PC-9 (cell line): ENCODE data around the gene SEMA7A. TPM values are rescaled to one million over a fixed set of nuclear protein-coding genes. Genes with fewer than 3 reads are reported as not detected.

Source experiments
- BruUV-seq: library from RNA; stranded (reverse); fragments of 400-500 nt; replicated peaks from 2 replicates; lab custom pipeline; 2021; lab: Mats Ljungman, UMichigan
- CTCF ChIA-PET: fragments of 300-600 bp; sonication (Branson Sonifier 250); formaldehyde crosslinking; loops from one replicate; lab custom pipeline; 2022; ENCODE audit warnings: antibody characterized with exemption; lab: Charles Lee
- POLR2A ChIA-PET: fragments of 300-600 bp; sonication (Branson Sonifier 250); formaldehyde crosslinking; loops from one replicate; lab custom pipeline; 2022; ENCODE audit warnings: antibody characterized with exemption; ENCODE audit not compliant: unreplicated experiment; lab: Charles Lee
- DNase-seq, 2 experiments: peaks; one replicate each; pipeline versions ENCODE4 v3.0.0 to v3.0.0-alpha.2; 2015 to 2022; ENCODE audit warnings: mixed read lengths in 1 of 2
- H2AFZ ChIP-seq: fragments of 200-600 bp; sonication (generic); 2 replicates; pipeline ENCODE4 v1.8.1; 2017; ENCODE audit warnings: antibody characterized with exemption
- H3F3A ChIP-seq: fragments of 200-600 bp; sonication (generic); 2 replicates; pipeline ENCODE4 v1.8.1; 2017; ENCODE audit warnings: antibody characterized with exemption, mild to moderate bottlenecking, low read depth; ENCODE audit not compliant: insufficient read depth
- H3K27ac ChIP-seq: fragments of 200-600 bp; sonication (generic); 2 replicates; pipeline ENCODE4 v1.6.1; 2016; ENCODE audit warnings: mixed run types
- H3K27me3 ChIP-seq: fragments of 200-600 bp; sonication (generic); 2 replicates; pipeline ENCODE4 v1.6.1; 2016; ENCODE audit warnings: low read depth, mixed run types; ENCODE audit not compliant: insufficient read depth
- H3K36me3 ChIP-seq: fragments of 200-600 bp; sonication (generic); 2 replicates; pipeline ENCODE4 v1.6.1; 2016; ENCODE audit warnings: low read depth, mixed run types
- H3K4me1 ChIP-seq: fragments of 200-600 bp; sonication (generic); replicated peaks from 2 replicates; pipeline ENCODE4 v1.6.1; 2016; ENCODE audit warnings: mixed run types; ENCODE audit not compliant: insufficient read depth
- H3K4me2 ChIP-seq: fragments of 200-600 bp; sonication (generic); 2 replicates; pipeline ENCODE4 v1.6.1; 2017; ENCODE audit warnings: mixed run types
- H3K4me3 ChIP-seq: fragments of 200-600 bp; sonication (generic); 2 replicates; pipeline ENCODE4 v1.6.1; 2016; ENCODE audit warnings: mixed run types
- H3K79me2 ChIP-seq: fragments of 200-600 bp; sonication (generic); 2 replicates; pipeline ENCODE4 v1.6.1; 2017; ENCODE audit warnings: low read depth, mixed run types
- H3K9me2 ChIP-seq: fragments of 200-600 bp; sonication (generic); 2 replicates; pipeline ENCODE4 v1.8.1; 2017; ENCODE audit warnings: mild to moderate bottlenecking; ENCODE audit not compliant: insufficient read depth
- H3K9me3 ChIP-seq: fragments of 200-600 bp; sonication (generic); 2 replicates; pipeline ENCODE4 v1.8.1; 2016; ENCODE audit warnings: low read depth; ENCODE audit not compliant: insufficient read depth
- H4K20me1 ChIP-seq: fragments of 200-600 bp; sonication (generic); 2 replicates; pipeline ENCODE4 v1.8.1; 2017; ENCODE audit not compliant: insufficient read depth
- CTCF ChIP-seq: fragments of 200-600 bp; sonication (generic); conservative IDR thresholded peaks from 2 replicates; pipeline ENCODE4 v1.6.1; 2017; ENCODE audit warnings: mixed run types, antibody characterized with exemption, mild to moderate bottlenecking, moderate library complexity
- EZH2 ChIP-seq: fragments of 200-600 bp; sonication (generic); IDR thresholded peaks from 2 replicates; pipeline ENCODE4 v1.8.0; 2017; ENCODE audit warnings: antibody characterized with exemption, low read depth
- intact Hi-C: fragments of 100-400 bp; cut with micrococcal nuclease; formaldehyde crosslinking; loops from one replicate; pipeline ENCODE4 v1.10.0; 2022; ENCODE audit not compliant: unreplicated experiment
- total RNA-seq: library from RNA; stranded (reverse); gene quantifications from 2 replicates; pipeline ENCODE4 v1.2.3, GENCODE V29; 2021

Gene SEMA7A
- total RNA-seq, 1 experiment from 2014 or later = 8.3 TPM

DNA sequence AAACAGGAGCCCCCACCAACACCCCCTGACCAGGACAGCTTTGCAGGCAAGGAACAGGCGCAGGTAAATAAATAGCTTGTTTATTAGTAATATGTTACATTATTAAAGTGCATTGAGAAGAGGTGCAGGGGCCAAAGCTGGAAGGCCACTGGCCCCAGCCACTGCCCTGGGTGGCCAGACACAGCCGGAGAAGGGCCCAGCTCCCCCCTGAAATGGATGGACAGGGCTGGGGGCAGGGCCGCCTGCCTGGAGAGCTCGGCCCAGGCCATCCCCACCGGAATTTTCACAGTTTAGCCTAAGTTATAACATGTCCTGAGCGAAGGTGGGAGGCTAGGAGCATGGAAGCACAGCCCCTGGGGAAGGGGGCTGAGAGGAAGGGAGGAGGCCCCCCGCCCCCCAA lies 24.5 kb downstream of the SEMA7A start:
- H2AFZ ChIP-seq = no peak overlapping the region
- DNase-seq = no peak
- H3K9me3 ChIP-seq = no peaks in the 10 kb centered on the region
- H3K79me2 ChIP-seq = no peaks in the 10 kb centered on the region
- H4K20me1 ChIP-seq = no peaks in the 10 kb centered on the region
- ChIA-PET POLR2A (interaction anchor here (0.6 kb wide), 3 partner anchors 10 to 460 kb away, joined by 5 to 6 read pairs (median 5); no protein-coding TSS in a partner anchor), CTCF (no interaction called here)
- H3K4me1 ChIP-seq = peaks cover 17% of the 10 kb centered on the region
- no peak overlapping the region for H3K4me2 ChIP-seq
- no peak overlapping the region for H3K27ac ChIP-seq
- no peaks in the 10 kb centered on the region for H3K36me3 ChIP-seq
- no peak for TF ChIP-seq EZH2
- no peak for TF ChIP-seq CTCF
- intact Hi-C loops = no loop called here
- H3F3A ChIP-seq = peaks cover 5% of the 10 kb centered on the region; the same call in 1 of the 2 replicates
- BruUV-seq = no TSS peak
- no peaks in the 10 kb centered on the region for H3K27me3 ChIP-seq
- H3K4me3 ChIP-seq = no peak overlapping the region
- no peaks in the 10 kb centered on the region for H3K9me2 ChIP-seq

DNA sequence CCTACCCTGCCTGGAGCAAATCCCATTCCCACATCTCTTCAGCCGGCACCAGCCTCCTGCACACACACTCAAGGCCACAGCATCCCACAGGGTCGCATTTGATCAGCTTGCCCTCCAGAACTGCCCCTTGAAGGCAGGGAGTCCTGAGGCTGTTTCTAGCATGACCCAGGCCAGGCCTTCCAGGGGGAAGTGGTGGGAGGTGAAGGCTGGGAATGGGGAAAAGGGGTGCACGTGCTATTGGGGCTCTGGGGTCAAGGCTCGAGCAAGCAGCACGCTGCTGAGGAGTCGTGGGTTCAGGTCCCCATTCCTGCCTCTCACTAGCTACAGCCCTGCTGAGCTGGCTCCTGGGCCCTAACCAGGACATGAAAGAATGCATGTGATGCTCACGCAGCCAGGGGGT lies 24.9 kb downstream of the SEMA7A start:
- no peaks in the 10 kb centered on the region for H3K9me3 ChIP-seq
- H3K4me3 ChIP-seq = no peak overlapping the region
- H3K79me2 ChIP-seq = no peaks in the 10 kb centered on the region
- TF ChIP-seq EZH2 (no peak), CTCF (no peak)
- no peaks in the 10 kb centered on the region for H3K27me3 ChIP-seq
- no TSS peak for BruUV-seq
- H3K36me3 ChIP-seq = no peaks in the 10 kb centered on the region
- no peak overlapping the region for H3K4me2 ChIP-seq
- DNase-seq = no peak
- H4K20me1 ChIP-seq = no peaks in the 10 kb centered on the region
- CTCF ChIA-PET = no interaction called here
- H2AFZ ChIP-seq = no peak overlapping the region
- intact Hi-C loops = no loop called here
- H3K4me1 ChIP-seq = peaks cover 17% of the 10 kb centered on the region
- H3K9me2 ChIP-seq = no peaks in the 10 kb centered on the region
- H3K27ac ChIP-seq = no peak overlapping the region
- peaks cover 5% of the 10 kb centered on the region; the same call in 1 of the 2 replicates for H3F3A ChIP-seq
- POLR2A ChIA-PET = interaction anchor here (0.6 kb wide), 2 partner anchors 11 to 461 kb away, joined by 5 to 6 read pairs; no protein-coding TSS in a partner anchor

DNA sequence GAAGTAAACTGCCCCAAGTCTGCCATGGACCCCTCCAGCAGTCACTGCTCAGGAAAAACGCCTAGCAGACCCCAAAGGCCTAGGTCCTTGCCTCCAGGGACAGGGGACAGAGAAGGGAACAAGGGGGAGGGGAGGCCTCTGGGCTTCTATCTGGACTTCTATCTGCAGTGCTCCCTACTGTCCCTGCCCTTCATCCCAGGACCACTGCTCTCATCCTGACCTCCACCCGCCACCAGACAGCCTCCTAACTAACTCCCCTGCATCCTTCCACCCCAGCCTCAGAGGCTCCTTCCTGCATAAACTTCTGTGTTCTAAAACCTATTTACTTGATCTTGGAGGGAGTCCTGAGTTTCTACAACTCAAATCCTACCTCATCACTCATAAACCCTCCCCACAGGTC lies 25.4 kb downstream of the SEMA7A start:
- no peak for DNase-seq
- TF ChIP-seq CTCF (no peak), EZH2 (no peak)
- Histone ChIP-seq H3K4me3 (no peak overlapping the region), H2AFZ (no peak overlapping the region), H3K4me1 (peaks cover 17% of the 10 kb centered on the region), H3K9me3 (no peaks in the 10 kb centered on the region), H3F3A (peaks cover 5% of the 10 kb centered on the region; the same call in 1 of the 2 replicates), H3K9me2 (no peaks in the 10 kb centered on the region), H3K79me2 (no peaks in the 10 kb centered on the region), H3K27me3 (no peaks in the 10 kb centered on the region), H3K27ac (no peak overlapping the region), H3K4me2 (no peak overlapping the region), H3K36me3 (no peaks in the 10 kb centered on the region), H4K20me1 (no peaks in the 10 kb centered on the region)
- CTCF ChIA-PET = no interaction called here
- POLR2A ChIA-PET = no interaction called here
- intact Hi-C loops = no loop called here
- no TSS peak for BruUV-seq
